PC-9 (cell line): ENCODE data around the gene CUX1. TPM values are rescaled to one million over a fixed set of nuclear protein-coding genes. Genes with fewer than 3 reads are reported as not detected.

Experiments
- BruUV-seq: library from RNA; stranded (reverse); fragments of 400-500 nt; replicated peaks from 2 replicates; lab custom pipeline; 2021; lab: Mats Ljungman, UMichigan
- CTCF ChIA-PET: fragments of 300-600 bp; sonication (Branson Sonifier 250); formaldehyde crosslinking; loops from one replicate; lab custom pipeline; 2022; ENCODE audit warnings: antibody characterized with exemption; lab: Charles Lee
- POLR2A ChIA-PET: fragments of 300-600 bp; sonication (Branson Sonifier 250); formaldehyde crosslinking; loops from one replicate; lab custom pipeline; 2022; ENCODE audit warnings: antibody characterized with exemption; ENCODE audit not compliant: unreplicated experiment; lab: Charles Lee
- DNase-seq, 2 experiments: peaks; one replicate each; pipeline versions ENCODE4 v3.0.0 to v3.0.0-alpha.2; 2015 to 2022; ENCODE audit warnings: mixed read lengths in 1 of 2
- H2AFZ ChIP-seq: fragments of 200-600 bp; sonication (generic); 2 replicates; pipeline ENCODE4 v1.8.1; 2017; ENCODE audit warnings: antibody characterized with exemption
- H3F3A ChIP-seq: fragments of 200-600 bp; sonication (generic); 2 replicates; pipeline ENCODE4 v1.8.1; 2017; ENCODE audit warnings: antibody characterized with exemption, mild to moderate bottlenecking, low read depth; ENCODE audit not compliant: insufficient read depth
- H3K27ac ChIP-seq: fragments of 200-600 bp; sonication (generic); 2 replicates; pipeline ENCODE4 v1.6.1; 2016; ENCODE audit warnings: mixed run types
- H3K27me3 ChIP-seq: fragments of 200-600 bp; sonication (generic); 2 replicates; pipeline ENCODE4 v1.6.1; 2016; ENCODE audit warnings: low read depth, mixed run types; ENCODE audit not compliant: insufficient read depth
- H3K36me3 ChIP-seq: fragments of 200-600 bp; sonication (generic); 2 replicates; pipeline ENCODE4 v1.6.1; 2016; ENCODE audit warnings: low read depth, mixed run types
- H3K4me1 ChIP-seq: fragments of 200-600 bp; sonication (generic); replicated peaks from 2 replicates; pipeline ENCODE4 v1.6.1; 2016; ENCODE audit warnings: mixed run types; ENCODE audit not compliant: insufficient read depth
- H3K4me2 ChIP-seq: fragments of 200-600 bp; sonication (generic); 2 replicates; pipeline ENCODE4 v1.6.1; 2017; ENCODE audit warnings: mixed run types
- H3K4me3 ChIP-seq: fragments of 200-600 bp; sonication (generic); 2 replicates; pipeline ENCODE4 v1.6.1; 2016; ENCODE audit warnings: mixed run types
- H3K79me2 ChIP-seq: fragments of 200-600 bp; sonication (generic); 2 replicates; pipeline ENCODE4 v1.6.1; 2017; ENCODE audit warnings: low read depth, mixed run types
- H3K9me2 ChIP-seq: fragments of 200-600 bp; sonication (generic); 2 replicates; pipeline ENCODE4 v1.8.1; 2017; ENCODE audit warnings: mild to moderate bottlenecking; ENCODE audit not compliant: insufficient read depth
- H3K9me3 ChIP-seq: fragments of 200-600 bp; sonication (generic); 2 replicates; pipeline ENCODE4 v1.8.1; 2016; ENCODE audit warnings: low read depth; ENCODE audit not compliant: insufficient read depth
- H4K20me1 ChIP-seq: fragments of 200-600 bp; sonication (generic); 2 replicates; pipeline ENCODE4 v1.8.1; 2017; ENCODE audit not compliant: insufficient read depth
- CTCF ChIP-seq: fragments of 200-600 bp; sonication (generic); conservative IDR thresholded peaks from 2 replicates; pipeline ENCODE4 v1.6.1; 2017; ENCODE audit warnings: mixed run types, antibody characterized with exemption, mild to moderate bottlenecking, moderate library complexity
- EZH2 ChIP-seq: fragments of 200-600 bp; sonication (generic); IDR thresholded peaks from 2 replicates; pipeline ENCODE4 v1.8.0; 2017; ENCODE audit warnings: antibody characterized with exemption, low read depth
- intact Hi-C: fragments of 100-400 bp; cut with micrococcal nuclease; formaldehyde crosslinking; loops from one replicate; pipeline ENCODE4 v1.10.0; 2022; ENCODE audit not compliant: unreplicated experiment
- total RNA-seq: library from RNA; stranded (reverse); gene quantifications from 2 replicates; pipeline ENCODE4 v1.2.3, GENCODE V29; 2021

CUX1 gene
- total RNA-seq, 1 experiment from 2014 or later: 83.3 TPM

- H3K9me2 ChIP-seq: no peaks in the 10 kb centered on the region
- intact Hi-C loops: no loop called here
- peaks cover 4% of the 10 kb centered on the region; the same call in 1 of the 2 replicates for H3K79me2 ChIP-seq
- H3K36me3 ChIP-seq: no peaks in the 10 kb centered on the region
- TF ChIP-seq CTCF: no peak
- BruUV-seq: no TSS peak
- no peaks in the 10 kb centered on the region for H3F3A ChIP-seq
- H4K20me1 ChIP-seq: peaks cover 7% of the 10 kb centered on the region; the same call in 1 of the 2 replicates
- no peak for DNase-seq
- no peaks in the 10 kb centered on the region for H3K4me1 ChIP-seq
- H3K27ac ChIP-seq: no peak overlapping the region
- H2AFZ ChIP-seq: no peak overlapping the region
- no peaks in the 10 kb centered on the region for H3K9me3 ChIP-seq
- POLR2A ChIA-PET: no interaction called here
- H3K4me3 ChIP-seq: no peak overlapping the region
- H3K27me3 ChIP-seq: no peaks in the 10 kb centered on the region
- CTCF ChIA-PET: no interaction called here
- H3K4me2 ChIP-seq: no peak overlapping the region
Observed at GRCh38 chr7:101926265-101926664, 108.8 kb downstream of the CUX1 start.

- Histone ChIP-seq H3K27ac (no peak overlapping the region), H3K9me3 (no peaks in the 10 kb centered on the region), H3K4me3 (no peak overlapping the region), H3K4me2 (no peak overlapping the region), H2AFZ (no peak overlapping the region), H3K27me3 (no peaks in the 10 kb centered on the region), H3K9me2 (no peaks in the 10 kb centered on the region), H3K4me1 (no peaks in the 10 kb centered on the region), H3K36me3 (no peaks in the 10 kb centered on the region), H3K79me2 (peaks cover 5% of the 10 kb centered on the region; the same call in 1 of the 2 replicates), H4K20me1 (peaks cover 7% of the 10 kb centered on the region), H3F3A (no peaks in the 10 kb centered on the region)
- CTCF ChIA-PET: no interaction called here
- no TSS peak for BruUV-seq
- intact Hi-C loops: no loop called here
- TF ChIP-seq EZH2 (no peak), CTCF (no peak)
- no peak for DNase-seq
- POLR2A ChIA-PET: no interaction called here
Observed at GRCh38 chr7:101927389-101927788, 110.0 kb downstream of the CUX1 start.

GRCh38 chr7:101927802-101928201 is 110.4 kb downstream of the CUX1 start:
- no peak for DNase-seq
- Histone ChIP-seq H3K27ac (no peak overlapping the region), H4K20me1 (peaks cover 7% of the 10 kb centered on the region), H3K9me2 (no peaks in the 10 kb centered on the region), H3K36me3 (no peaks in the 10 kb centered on the region), H2AFZ (no peak overlapping the region), H3K79me2 (peaks cover 5% of the 10 kb centered on the region; the same call in 1 of the 2 replicates), H3K4me1 (no peaks in the 10 kb centered on the region), H3F3A (no peaks in the 10 kb centered on the region; the same call in 1 of the 2 replicates), H3K9me3 (no peaks in the 10 kb centered on the region), H3K4me3 (no peak overlapping the region), H3K27me3 (no peaks in the 10 kb centered on the region), H3K4me2 (no peak overlapping the region)
- POLR2A ChIA-PET: no interaction called here
- intact Hi-C loops: no loop called here
- CTCF ChIA-PET: no interaction called here
- TF ChIP-seq CTCF (no peak), EZH2 (no peak)
- BruUV-seq: no TSS peak
